Smooth muscle cell of the pulmonary artery (primary cell): ENCODE data around the gene UNC13B. TPM values are rescaled to one million over a fixed set of nuclear protein-coding genes. Genes with fewer than 3 reads are reported as not detected.

ENCODE experiments used
- total RNA-seq: library from RNA; depleted of rRNA; stranded (reverse); fragments of >200 nt; gene quantifications from 2 replicates; pipeline ENCODE4 v1.2.3, GENCODE V29; 2014

UNC13B gene
- total RNA-seq = 34.3 and 40.9 TPM in 2 replicates

DNA sequence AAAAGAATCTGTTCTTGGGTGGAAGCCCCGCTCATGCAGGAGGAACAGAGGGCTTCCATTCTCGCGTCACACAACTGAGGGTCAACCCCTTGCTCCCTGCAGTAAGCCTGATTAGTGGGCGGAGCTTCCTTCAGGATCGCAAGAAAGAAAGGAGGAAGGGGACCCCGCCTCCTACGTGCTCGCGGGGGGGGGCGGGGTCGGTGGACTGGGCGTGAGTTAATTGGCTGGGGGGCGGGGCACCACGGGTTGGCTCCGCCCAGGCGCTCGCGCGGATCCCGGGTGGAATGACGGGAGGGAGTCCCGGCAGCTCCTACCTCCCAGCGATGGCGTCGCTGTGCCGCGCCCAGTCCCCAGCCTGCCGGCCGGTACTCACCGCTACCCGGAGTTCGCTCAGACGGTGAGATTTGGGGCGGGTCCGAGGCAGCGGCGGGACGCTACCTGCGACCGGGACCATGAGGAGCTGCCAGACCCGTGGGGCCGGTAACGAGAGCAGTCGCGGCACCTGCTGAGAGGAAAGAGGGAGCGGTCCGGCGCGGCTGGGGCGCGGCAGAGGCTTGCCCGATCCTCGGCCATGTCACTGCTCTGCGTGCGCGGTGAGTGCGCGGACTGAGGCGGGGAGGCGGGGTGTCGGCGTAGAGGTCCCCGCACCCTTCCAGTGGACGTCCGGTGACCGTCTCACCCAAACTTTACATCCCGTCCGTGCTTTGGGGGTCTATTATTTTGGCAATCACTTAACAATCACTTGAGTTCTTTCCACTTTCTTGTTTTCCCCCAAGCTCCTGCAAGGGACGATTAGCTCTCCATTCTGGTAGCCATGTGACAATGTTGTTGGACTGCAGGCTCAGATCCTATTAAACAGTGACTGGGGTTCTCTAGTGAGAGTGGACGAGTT lies at the start of gene UNC13B:
Gene UNC13B (plus strand): TSS at position 297 of the 892 bp plus-strand sequence. CDS start 275 bp downstream, at position 572.

DNA sequence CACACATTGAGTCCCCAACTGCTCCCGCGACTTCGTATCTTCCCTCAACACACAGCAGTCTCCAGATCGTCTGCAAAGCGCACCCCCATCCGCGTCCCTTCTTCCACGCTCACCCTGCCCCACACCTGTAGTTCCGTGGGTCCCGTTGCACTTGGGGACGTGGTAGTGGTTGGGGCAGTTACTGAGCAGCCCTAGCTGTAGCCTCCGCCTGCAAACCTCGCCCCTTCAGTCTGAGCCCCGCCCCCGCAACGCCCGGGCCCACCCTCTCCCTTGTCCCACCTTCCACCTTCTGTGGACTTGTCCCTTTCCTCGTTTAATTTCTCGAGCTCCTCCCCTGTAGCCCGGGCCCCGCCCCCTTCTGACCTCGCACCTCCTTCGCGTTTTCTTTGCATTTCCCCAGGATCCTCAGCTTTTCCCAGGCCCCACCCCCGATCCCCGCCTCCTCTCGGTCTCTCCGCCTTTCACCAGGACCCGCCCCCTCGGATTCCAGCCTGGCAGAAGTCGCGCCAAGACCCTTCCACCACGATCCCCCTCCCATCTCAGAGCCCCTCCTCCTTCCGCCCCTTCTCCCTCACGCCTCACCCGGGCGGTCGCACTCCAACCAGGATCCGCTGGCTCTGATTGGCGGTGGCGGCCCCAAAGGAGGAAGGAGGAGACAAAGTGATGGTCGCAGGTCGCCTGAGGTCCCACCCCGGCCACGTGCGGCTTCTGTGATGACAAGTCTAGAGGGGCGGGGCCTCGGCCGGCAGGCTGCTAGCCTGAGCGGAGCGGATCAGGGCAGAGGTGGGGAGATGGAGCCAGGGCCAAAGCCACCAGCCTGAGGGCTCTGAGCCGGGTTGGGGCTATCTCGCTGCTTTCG lies 45.9 kb upstream of the UNC13B start, which contains the start of gene ATOSB:
Gene ATOSB (minus strand): TSS at position 183 of the 859 bp plus-strand sequence. CDS start 7,588 bp downstream, outside the sequence.

Other genes with a start within 250 kb of the UNC13B start
- gene PHF24, start 203.7 kb upstream of the UNC13B start, total RNA-seq = 0.07 and 0.10 TPM in 2 replicates
- 10.2 and 10.5 TPM in 2 replicates for gene DNAJB5, start 172.3 kb upstream of the UNC13B start, total RNA-seq
- 381 and 478 TPM in 2 replicates for gene VCP, start 89.4 kb upstream of the UNC13B start, total RNA-seq
- 10.4 and 10.9 TPM in 2 replicates for gene FANCG, start 82.1 kb upstream of the UNC13B start, total RNA-seq
- gene PIGO, start 65.4 kb upstream of the UNC13B start, total RNA-seq = 18.8 and 25.9 TPM in 2 replicates
- 99.2 and 132 TPM in 2 replicates for gene STOML2, start 58.9 kb upstream of the UNC13B start, total RNA-seq
- gene ATOSB, start 46.1 kb upstream of the UNC13B start, total RNA-seq = 28.2 and 37.1 TPM in 2 replicates